H1 (cell line): Measurements from ENCODE around the gene CSHL1. TPM values are rescaled to one million over a fixed set of nuclear protein-coding genes. Genes with fewer than 3 reads are reported as not detected.

ENCODE experiments used
- CTCF ChIA-PET: fragments of 300-600 bp; sonication (Branson Sonifier 250); formaldehyde crosslinking; loops from one replicate; lab custom pipeline; 2021; ENCODE audit not compliant: partially characterized antibody; lab: Charles Lee
- POLR2A ChIA-PET: fragments of 300-600 bp; sonication (Branson Sonifier 250); formaldehyde crosslinking; loops from one replicate; lab custom pipeline; 2021; ENCODE audit warnings: inconsistent platforms; ENCODE audit not compliant: partially characterized antibody; lab: Charles Lee
- DNase-seq, 2 experiments: peaks; one replicate each; pipeline versions ENCODE4 v3.0.0 to v3.0.0-alpha.2; 2010 to 2022; ENCODE audit warnings: low spot score in 2 of 2, low read depth in 1 of 2, mixed read lengths in 1 of 2
- FAIRE-seq: peaks from 2 replicates; lab custom pipeline; 2011; peaks lifted over from hg19 to GRCh38; lab: Jason Lieb, UNC
- H2AFZ ChIP-seq: 2 replicates; pipeline ENCODE4 v1.8.1; 2012; ENCODE audit warnings: low read length, inconsistent platforms
- H2AK5ac ChIP-seq: 2 replicates; pipeline ENCODE4 v1.6.1; 2013; ENCODE audit warnings: low read depth, low read length
- H2BK120ac ChIP-seq: replicated peaks from 2 replicates; pipeline ENCODE3; 2013; ENCODE audit warnings: low read depth, low read length, inconsistent platforms
- H2BK12ac ChIP-seq: 2 replicates; pipeline ENCODE4 v1.6.1; 2013; ENCODE audit warnings: low read depth, low read length
- H2BK15ac ChIP-seq: 2 replicates; pipeline ENCODE4 v1.6.1; 2013; ENCODE audit warnings: low read length
- H2BK20ac ChIP-seq: 2 replicates; pipeline ENCODE4 v1.6.1; 2013; ENCODE audit warnings: low read length
- H2BK5ac ChIP-seq: 2 replicates; pipeline ENCODE4 v1.6.1; 2013; ENCODE audit warnings: low read depth, low read length
- H3K14ac ChIP-seq: 2 replicates; pipeline ENCODE4 v1.6.1; 2013; ENCODE audit warnings: inconsistent platforms; ENCODE audit not compliant: insufficient read length
- H3K18ac ChIP-seq: 2 replicates; pipeline ENCODE4 v1.6.1; 2013; ENCODE audit warnings: low read length; ENCODE audit errors: extremely low read depth
- H3K23ac ChIP-seq: 2 replicates; pipeline ENCODE4 v1.6.1; 2013; ENCODE audit warnings: inconsistent platforms; ENCODE audit not compliant: insufficient read length
- H3K23me2 ChIP-seq: 2 replicates; pipeline ENCODE4 v1.6.1; 2013; ENCODE audit warnings: low read depth, low read length
- H3K27ac ChIP-seq: 2 replicates; pipeline ENCODE4 v1.6.1; 2011; ENCODE audit warnings: low read depth, low read length, inconsistent platforms
- H3K27me3 ChIP-seq, 4 experiments: replicated peaks in 1 of 4; 1 replicate in 1 of 4; 2 replicates in 3 of 4; pipeline versions ENCODE4 v1.6.1 to v1.8.1; 2011 to 2013; ENCODE audit warnings: low read length in 3 of 4, mild to moderate bottlenecking in 3 of 4, inconsistent platforms in 2 of 4, mixed read lengths in 2 of 4, moderate library complexity in 1 of 4; ENCODE audit not compliant: control insufficient read depth in 3 of 4, insufficient read depth in 3 of 4; ENCODE audit errors: extremely low read depth in 1 of 4
- H3K36me3 ChIP-seq, 4 experiments: 2 replicates each; pipeline versions ENCODE4 v1.6.1 to v1.8.1; 2011 to 2013; ENCODE audit warnings: mild to moderate bottlenecking in 4 of 4, low read length in 3 of 4, moderate library complexity in 2 of 4, control low read depth in 1 of 4, inconsistent platforms in 1 of 4; ENCODE audit not compliant: insufficient read depth in 4 of 4, control insufficient read depth in 2 of 4
- H3K4ac ChIP-seq: replicated peaks from 2 replicates; pipeline ENCODE3; 2013; ENCODE audit warnings: low read length, low read depth, mixed read lengths, inconsistent platforms; ENCODE audit not compliant: insufficient read length
- H3K4me1 ChIP-seq, 4 experiments: replicated peaks in 1 of 4; 1 replicate in 1 of 4; 2 replicates in 3 of 4; pipeline versions ENCODE4 v1.6.1 to v1.8.1; 2011 to 2013; ENCODE audit warnings: low read length in 3 of 4, inconsistent platforms in 2 of 4, mixed read lengths in 1 of 4; ENCODE audit not compliant: insufficient read depth in 4 of 4, control insufficient read depth in 3 of 4
- H3K4me2 ChIP-seq, 2 experiments: 2 replicates each; pipeline versions ENCODE4 v1.6.1 to v1.8.1; 2011 to 2013; ENCODE audit warnings: low read depth in 2 of 2, low read length in 2 of 2, control low read depth in 1 of 2, inconsistent platforms in 1 of 2, mild to moderate bottlenecking in 1 of 2; ENCODE audit not compliant: insufficient read depth in 1 of 2
- H3K4me3 ChIP-seq, 4 experiments: fragments of 200-600, 300-600 bp in 1 of 4; sonication (generic), shearing (Covaris generic), sonication (Bioruptor Twin) in 1 of 4; 2 replicates each; pipeline versions ENCODE4 v1.5.1 to v1.8.1; 2011 to 2016; ENCODE audit warnings: low read length in 4 of 4, low read depth in 3 of 4, control low read depth in 2 of 4, inconsistent platforms in 2 of 4, mild to moderate bottlenecking in 2 of 4, mixed read lengths in 1 of 4, moderate library complexity in 1 of 4; ENCODE audit not compliant: insufficient read depth in 2 of 4; ENCODE audit errors: extremely low read depth in 1 of 4
- H3K56ac ChIP-seq: replicated peaks from 2 replicates; pipeline ENCODE3; 2013; ENCODE audit warnings: low read depth, mild to moderate bottlenecking, mixed read lengths, low read length, inconsistent platforms; ENCODE audit not compliant: insufficient read length
- H3K79me1 ChIP-seq: 2 replicates; pipeline ENCODE4 v1.6.1; 2013; ENCODE audit warnings: low read depth, low read length, control low read depth
- H3K79me2 ChIP-seq, 2 experiments: 2 replicates each; pipeline versions ENCODE4 v1.6.1 to v1.8.1; 2012 to 2013; ENCODE audit warnings: low read length in 2 of 2, mild to moderate bottlenecking in 2 of 2, inconsistent platforms in 1 of 2; ENCODE audit not compliant: insufficient read depth in 2 of 2, control insufficient read depth in 1 of 2
- H3K9ac ChIP-seq, 4 experiments: replicated peaks in 1 of 4; 1 replicate in 1 of 4; 2 replicates in 3 of 4; pipeline versions ENCODE4 v1.6.1 to v1.8.1; 2011 to 2013; ENCODE audit warnings: low read depth in 3 of 4, low read length in 3 of 4, control low read depth in 2 of 4, mild to moderate bottlenecking in 2 of 4, moderate library complexity in 2 of 4, inconsistent platforms in 1 of 4; ENCODE audit errors: extremely low read depth in 1 of 4
- H3K9me3 ChIP-seq, 2 experiments: 2 replicates each; pipeline versions ENCODE4 v1.6.1 to v1.8.1; 2012 to 2013; ENCODE audit warnings: mild to moderate bottlenecking in 2 of 2, moderate library complexity in 2 of 2, control low read depth in 1 of 2, inconsistent platforms in 1 of 2, low read depth in 1 of 2, low read length in 1 of 2, mixed read lengths in 1 of 2; ENCODE audit not compliant: insufficient read depth in 2 of 2
- H4K20me1 ChIP-seq, 2 experiments: replicated peaks in 1 of 2; 2 replicates each; pipeline versions ENCODE3 to v1.8.1; 2011 to 2013; ENCODE audit warnings: inconsistent platforms in 2 of 2, low read length in 2 of 2, mild to moderate bottlenecking in 1 of 2; ENCODE audit not compliant: insufficient read depth in 2 of 2, control insufficient read depth in 1 of 2
- H4K5ac ChIP-seq: 2 replicates; pipeline ENCODE4 v1.6.1; 2013; ENCODE audit warnings: low read length, low read depth, mixed read lengths, inconsistent platforms; ENCODE audit not compliant: insufficient read length
- H4K8ac ChIP-seq: 2 replicates; pipeline ENCODE4 v1.8.0; 2013; ENCODE audit warnings: mild to moderate bottlenecking, moderate library complexity, low read length, inconsistent platforms; ENCODE audit not compliant: insufficient read depth; ENCODE audit errors: extremely low read depth
- H4K91ac ChIP-seq: replicated peaks from 2 replicates; pipeline ENCODE3; 2013; ENCODE audit warnings: low read length, mixed read lengths, inconsistent platforms; ENCODE audit not compliant: insufficient read length
- BCL11A ChIP-seq, 2 experiments: IDR thresholded peaks; one replicate each; pipeline ENCODE4 v1.6.1; 2011; ENCODE audit warnings: low read depth in 2 of 2, low read length in 2 of 2, mild to moderate bottlenecking in 2 of 2
- CEBPB ChIP-seq: IDR thresholded peaks from 2 replicates; pipeline ENCODE4 v1.6.1; 2012; ENCODE audit warnings: low read depth, low read length
- EZH2 ChIP-seq: fragments of 200-600 bp; sonication (generic); IDR thresholded peaks from 2 replicates; pipeline ENCODE4 v1.7.1; 2012; ENCODE audit warnings: low read depth, mild to moderate bottlenecking, moderate library complexity, low read length, inconsistent platforms; ENCODE audit not compliant: severe bottlenecking
- GABPA ChIP-seq: IDR thresholded peaks from 2 replicates; pipeline ENCODE4 v1.6.1; 2011; ENCODE audit warnings: mild to moderate bottlenecking, low read length, moderate library complexity, borderline replicate concordance; ENCODE audit not compliant: insufficient read depth
- KDM5A ChIP-seq: fragments of 200-600 bp; IDR thresholded peaks from 2 replicates; pipeline ENCODE4 v1.7.1; 2012; ENCODE audit warnings: mild to moderate bottlenecking, low read length, inconsistent platforms, mixed read lengths
- NRF1 ChIP-seq: IDR thresholded peaks from 2 replicates; pipeline ENCODE4 v1.6.1; 2011; ENCODE audit warnings: mild to moderate bottlenecking, low read depth, low read length, improper control_type of control experiment
- RNF2 ChIP-seq: fragments of 200-900, 300-1000 bp; sonication (generic); IDR thresholded peaks from 2 replicates; pipeline ENCODE4 v1.7.1; 2016; ENCODE audit warnings: borderline replicate concordance, low read depth, mild to moderate bottlenecking, antibody characterized with exemption, low read length; ENCODE audit not compliant: poor library complexity, severe bottlenecking; ENCODE audit errors: missing control alignments
- SP2 ChIP-seq: IDR thresholded peaks from 2 replicates; pipeline ENCODE4 v1.6.1; 2012; ENCODE audit warnings: mild to moderate bottlenecking, low read length, inconsistent platforms
- WGBS, 2 experiments: shearing (Covaris generic) in 1 of 2; methylation state at CpG; one replicate each; pipeline versions ENCODE4 v1.1.6 to v1.1.7; 2013 to 2015; ENCODE audit warnings: low lambda C conversion rate in 2 of 2, mixed read lengths in 2 of 2, inconsistent platforms in 1 of 2, low coverage in 1 of 2, missing lambda C conversion rate in 1 of 2; ENCODE audit not compliant: insufficient replicate concordance in 2 of 2, insufficient coverage in 1 of 2, insufficient read length in 1 of 2; ENCODE audit errors: extremely low coverage in 1 of 2, missing lambda C conversion rate in 1 of 2; 5-methylcytosine and 5-hydroxymethylcytosine counted together
- polyA plus RNA-seq, 7 experiments: library from polyadenylated mRNA; depleted of rRNA in 3 of 7; stranded (reverse) in 5 of 7; unstranded in 2 of 7; fragments of >200 nt in 5 of 7; fragments of 200-250 nt in 2 of 7; gene quantifications; 1 replicate in 5 of 7; 2 replicates in 1 of 7; 4 replicates in 1 of 7; pipeline versions ENCODE4 v1.2.1 to v1.2.3, GENCODE V29; 2011 to 2013; ENCODE audit warnings: missing spikeins in 2 of 7, mixed read lengths in 2 of 7
- total RNA-seq: library from RNA; stranded (reverse); fragmentation: NEBNext Ultra II Directional; extraction: Animal tissue kit (Norgen Biotek cat#: 25700); gene quantifications from 2 replicates; pipeline ENCODE4 v1.2.1, GENCODE V29; 2021
- TF ChIP-seq, protein P1 (sequence below): IDR thresholded peaks from 2 replicates; pipeline ENCODE4 v1.6.1; 2011; ENCODE audit warnings: low read length, improper control_type of control experiment

Gene CSHL1
- total and polyA plus RNA-seq, 2 of the 8 experiments (the other 6 are each of a cell fraction or from before 2014, with no cell fraction given), result not detected

DNA sequence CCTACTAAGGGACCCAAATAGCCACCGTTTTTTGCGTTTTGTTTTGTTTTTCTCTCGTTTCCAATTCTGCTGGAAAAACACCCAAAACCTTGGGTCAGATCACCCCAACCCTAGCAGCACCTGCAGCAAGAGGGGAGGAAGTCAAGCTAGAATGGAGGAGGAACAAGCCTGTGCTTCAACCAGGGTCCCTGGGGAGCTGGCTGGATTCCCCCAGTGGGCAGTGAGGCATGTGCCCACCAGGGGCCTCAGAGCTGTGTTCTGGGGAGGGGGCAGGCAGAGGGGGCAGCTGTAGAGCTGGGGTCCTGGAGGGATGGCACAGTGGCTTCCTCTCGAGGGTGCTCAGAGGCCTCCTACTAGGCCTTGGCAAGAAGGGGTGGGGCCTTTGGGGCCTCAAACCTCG, 14.6 kb upstream of the CSHL1 start:
- H3K36me3 ChIP-seq, result no peaks in the 10 kb centered on the region
- H2BK12ac ChIP-seq, result no peak overlapping the region
- FAIRE-seq, result no peak
- no peak overlapping the region for H3K4me3 ChIP-seq
- POLR2A ChIA-PET, result interaction anchor here (1.0 kb wide), 1 partner anchor 8 kb away, joined by 3 read pairs; no protein-coding TSS in a partner anchor
- WGBS, 2 experiments, result 77% methylated on average over 5 of the region's 5 CpGs; no CpG with 5 or more reads in 1 of the 2 experiments
- no peak overlapping the region for H3K18ac ChIP-seq
- no peaks in the 10 kb centered on the region for H3K9me3 ChIP-seq
- no peak overlapping the region for H2BK5ac ChIP-seq
- no peak overlapping the region for H4K91ac ChIP-seq
- no peaks in the 10 kb centered on the region for H3K79me2 ChIP-seq
- H2AK5ac ChIP-seq, result no peak overlapping the region
- CTCF ChIA-PET, result interaction anchor here (0.7 to 5.9 kb wide), 10 partner anchors 10 to 273 kb away, joined by 3 to 25 read pairs (median 4); partner anchors contain the start of gene ICAM2
- no peak overlapping the region for H3K23ac ChIP-seq
- H4K5ac ChIP-seq, result no peak overlapping the region
- no peak overlapping the region for H3K14ac ChIP-seq
- H3K23me2 ChIP-seq, result no peaks in the 10 kb centered on the region
- no peak overlapping the region for H2AFZ ChIP-seq
- no peak overlapping the region for H2BK15ac ChIP-seq
- H2BK120ac ChIP-seq, result no peak overlapping the region
- H3K27me3 ChIP-seq, result no peaks in the 10 kb centered on the region
- peaks cover 0 to 1% (median 0%) of the 10 kb centered on the region in 4 experiments; a peak in 2 of 7 replicates for H3K4me1 ChIP-seq
- H4K20me1 ChIP-seq, result no peaks in the 10 kb centered on the region
- no peak for TF ChIP-seq BCL11A (IDR thresholded peaks at IDR 0.05; ENCODE audit: low read depth in 2 of 2, low read length in 2 of 2)
- TF ChIP-seq EZH2, result no peak
- no peak for TF ChIP-seq RNF2
- no peak for TF ChIP-seq GABPA
- no peak for TF ChIP-seq SP2
- TF ChIP-seq, protein P1, sequence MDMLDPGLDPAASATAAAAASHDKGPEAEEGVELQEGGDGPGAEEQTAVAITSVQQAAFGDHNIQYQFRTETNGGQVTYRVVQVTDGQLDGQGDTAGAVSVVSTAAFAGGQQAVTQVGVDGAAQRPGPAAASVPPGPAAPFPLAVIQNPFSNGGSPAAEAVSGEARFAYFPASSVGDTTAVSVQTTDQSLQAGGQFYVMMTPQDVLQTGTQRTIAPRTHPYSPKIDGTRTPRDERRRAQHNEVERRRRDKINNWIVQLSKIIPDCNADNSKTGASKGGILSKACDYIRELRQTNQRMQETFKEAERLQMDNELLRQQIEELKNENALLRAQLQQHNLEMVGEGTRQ, result no peak
- no peak for TF ChIP-seq CEBPB
- TF ChIP-seq KDM5A, result no peak
- no peak for TF ChIP-seq NRF1
- TF ChIP-seq, all 59 proteins: peak for 0
- no peak for DNase-seq
- Histone ChIP-seq H2BK20ac (no peak overlapping the region), H3K79me1 (no peaks in the 10 kb centered on the region), H3K27ac (no peak overlapping the region), H4K8ac (no peak overlapping the region), H3K56ac (no peak overlapping the region), H3K9ac (no peak overlapping the region), H3K4ac (no peak overlapping the region), H3K4me2 (no peak overlapping the region)
